ENCODE results near the gene HAPLN3. TPM values are rescaled to one million over a fixed set of nuclear protein-coding genes. Genes with fewer than 3 reads are reported as not detected.
A peak's percentile ranks its signal among the peaks of the same experiment; 100 is the strongest.

HAPLN3 gene
- total RNA-seq, 1 experiment from 2014 or later: 42.4 TPM

DNA sequence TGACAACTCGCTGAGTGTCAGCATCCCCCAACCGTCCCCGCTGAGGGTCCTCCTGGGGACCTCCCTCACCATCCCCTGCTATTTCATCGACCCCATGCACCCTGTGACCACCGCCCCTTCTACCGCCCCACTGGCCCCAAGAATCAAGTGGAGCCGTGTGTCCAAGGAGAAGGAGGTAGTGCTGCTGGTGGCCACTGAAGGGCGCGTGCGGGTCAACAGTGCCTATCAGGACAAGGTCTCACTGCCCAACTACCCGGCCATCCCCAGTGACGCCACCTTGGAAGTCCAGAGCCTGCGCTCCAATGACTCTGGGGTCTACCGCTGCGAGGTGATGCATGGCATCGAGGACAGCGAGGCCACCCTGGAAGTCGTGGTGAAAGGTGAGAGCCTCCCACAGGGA lies 56.7 kb downstream of the HAPLN3 start:
- no peak overlapping the region for H4K5ac ChIP-seq (ENCODE audit: insufficient read length, low read depth, low read length)
- Mint-ChIP-seq H3K36me3 (ENCODE audit: insufficient read depth in 1 of 3, low read depth in 3 of 3) (no peaks in the 10 kb centered on the region), H3K4me3 (no peak overlapping the region), H3K27ac (no peak overlapping the region), H3K27me3 (ENCODE audit: low read depth) (peaks cover 5% of the 10 kb centered on the region), H3K4me1 (peaks cover 3 to 14% of the 10 kb centered on the region in 2 experiments; a peak in 3 of 4 replicates), H3K9me3 (no peaks in the 10 kb centered on the region)
- no peak overlapping the region for H2BK12ac ChIP-seq (ENCODE audit: insufficient read length, low read depth, low read length)
- H3K18ac ChIP-seq (ENCODE audit: insufficient read length, low read depth, low read length): no peak overlapping the region
- H3K56ac ChIP-seq (ENCODE audit: insufficient read length, low read depth, low read length): no peak overlapping the region
- no peak overlapping the region for H3K27ac ChIP-seq (ENCODE audit: insufficient read length, low read depth, low read length)
- no peak overlapping the region for H2AFZ ChIP-seq (ENCODE audit: low read length)
- no peak overlapping the region for H2BK20ac ChIP-seq (ENCODE audit: low read depth, low read length, poor library complexity, severe bottlenecking)
- H3K9ac ChIP-seq (ENCODE audit: extremely low read depth, insufficient read length, low read length): no peak overlapping the region
- H3K4me2 ChIP-seq (ENCODE audit: insufficient read depth, insufficient read length, low read length): no peak overlapping the region
- no peak overlapping the region for H3K4ac ChIP-seq (ENCODE audit: low read depth, low read length)
- H3K79me1 ChIP-seq (ENCODE audit: insufficient read depth, low read depth, low read length, poor library complexity, severe bottlenecking): no peaks in the 10 kb centered on the region
- H2BK120ac ChIP-seq (ENCODE audit: low read depth, low read length, poor library complexity, severe bottlenecking): no peak overlapping the region
- H3K79me2 ChIP-seq (ENCODE audit: insufficient read depth, low read length): no peaks in the 10 kb centered on the region
- no peaks in the 10 kb centered on the region for H3K27me3 ChIP-seq (ENCODE audit: insufficient read depth, low read length)
- no peak overlapping the region for H4K91ac ChIP-seq (ENCODE audit: insufficient read length, low read depth, low read length)
- H3K4me1 ChIP-seq (ENCODE audit: insufficient read depth, low read length): no peaks in the 10 kb centered on the region
- H4K8ac ChIP-seq (replicated peaks; ENCODE audit: insufficient read length, low read depth, low read length): no peak overlapping the region
- peak; percentile 49 for DNase-seq
- no peak overlapping the region for H2BK5ac ChIP-seq (ENCODE audit: insufficient read length, low read length)
- no peak overlapping the region for H3K23ac ChIP-seq (ENCODE audit: insufficient read length, low read depth, low read length)
- no peak overlapping the region for H3K14ac ChIP-seq (ENCODE audit: insufficient read depth, low read length)
- peaks cover 3% of the 10 kb centered on the region for H3K23me2 ChIP-seq (ENCODE audit: insufficient read length, low read depth, low read length, poor library complexity, severe bottlenecking)
- WGBS (ENCODE audit: extremely low coverage, insufficient read length, low lambda C conversion rate): no CpG with 5 or more reads among the region's 18 CpGs
- no peaks in the 10 kb centered on the region for H4K20me1 ChIP-seq (ENCODE audit: control insufficient read depth, insufficient read depth, insufficient read length)
- no peak overlapping the region for H3T11ph ChIP-seq (ENCODE audit: low read length)
- no peaks in the 10 kb centered on the region for H3K9me3 ChIP-seq (ENCODE audit: control insufficient read depth, low read depth, low read length)
- no peak overlapping the region for H2AK5ac ChIP-seq (ENCODE audit: insufficient read length, low read length)
- H2BK15ac ChIP-seq (ENCODE audit: low read depth, low read length): no peak overlapping the region
- TF ChIP-seq, protein P1, sequence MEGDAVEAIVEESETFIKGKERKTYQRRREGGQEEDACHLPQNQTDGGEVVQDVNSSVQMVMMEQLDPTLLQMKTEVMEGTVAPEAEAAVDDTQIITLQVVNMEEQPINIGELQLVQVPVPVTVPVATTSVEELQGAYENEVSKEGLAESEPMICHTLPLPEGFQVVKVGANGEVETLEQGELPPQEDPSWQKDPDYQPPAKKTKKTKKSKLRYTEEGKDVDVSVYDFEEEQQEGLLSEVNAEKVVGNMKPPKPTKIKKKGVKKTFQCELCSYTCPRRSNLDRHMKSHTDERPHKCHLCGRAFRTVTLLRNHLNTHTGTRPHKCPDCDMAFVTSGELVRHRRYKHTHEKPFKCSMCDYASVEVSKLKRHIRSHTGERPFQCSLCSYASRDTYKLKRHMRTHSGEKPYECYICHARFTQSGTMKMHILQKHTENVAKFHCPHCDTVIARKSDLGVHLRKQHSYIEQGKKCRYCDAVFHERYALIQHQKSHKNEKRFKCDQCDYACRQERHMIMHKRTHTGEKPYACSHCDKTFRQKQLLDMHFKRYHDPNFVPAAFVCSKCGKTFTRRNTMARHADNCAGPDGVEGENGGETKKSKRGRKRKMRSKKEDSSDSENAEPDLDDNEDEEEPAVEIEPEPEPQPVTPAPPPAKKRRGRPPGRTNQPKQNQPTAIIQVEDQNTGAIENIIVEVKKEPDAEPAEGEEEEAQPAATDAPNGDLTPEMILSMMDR (conservative IDR thresholded peaks at IDR 0.05): peak; percentile 30; the same call in 2 of the 3 replicates
